HG03521 (cell line): ENCODE data around the gene NSG1.

Experiments used
- ATAC-seq: cut with Tn5 transposase; IDR thresholded peaks from one replicate; pipeline ENCODE4 v1.9.1; 2021; ENCODE audit warnings: mild to moderate bottlenecking, moderate library complexity; ENCODE audit not compliant: unreplicated experiment

NSG1 gene

DNA sequence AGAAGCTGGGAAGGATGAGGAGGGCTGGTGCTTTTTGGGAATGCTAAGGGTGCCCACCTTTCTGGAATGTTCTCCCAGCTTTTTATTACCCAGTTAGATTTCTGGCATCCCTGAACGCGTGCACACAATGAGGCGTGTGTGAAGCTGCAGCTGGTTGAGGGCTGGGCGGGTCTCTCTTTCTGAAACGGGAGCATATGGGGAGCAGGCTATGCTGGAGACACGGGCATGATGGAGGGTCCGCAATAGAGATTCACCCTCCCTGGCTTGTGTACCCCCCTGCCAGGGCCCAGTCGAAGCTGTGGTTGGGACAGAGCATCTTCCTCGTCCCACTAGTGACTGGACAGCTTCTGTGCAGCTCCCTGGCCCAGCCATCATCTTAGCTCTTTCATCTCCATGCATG, 8.5 kb downstream of the NSG1 start:
- ATAC-seq: no peak

DNA sequence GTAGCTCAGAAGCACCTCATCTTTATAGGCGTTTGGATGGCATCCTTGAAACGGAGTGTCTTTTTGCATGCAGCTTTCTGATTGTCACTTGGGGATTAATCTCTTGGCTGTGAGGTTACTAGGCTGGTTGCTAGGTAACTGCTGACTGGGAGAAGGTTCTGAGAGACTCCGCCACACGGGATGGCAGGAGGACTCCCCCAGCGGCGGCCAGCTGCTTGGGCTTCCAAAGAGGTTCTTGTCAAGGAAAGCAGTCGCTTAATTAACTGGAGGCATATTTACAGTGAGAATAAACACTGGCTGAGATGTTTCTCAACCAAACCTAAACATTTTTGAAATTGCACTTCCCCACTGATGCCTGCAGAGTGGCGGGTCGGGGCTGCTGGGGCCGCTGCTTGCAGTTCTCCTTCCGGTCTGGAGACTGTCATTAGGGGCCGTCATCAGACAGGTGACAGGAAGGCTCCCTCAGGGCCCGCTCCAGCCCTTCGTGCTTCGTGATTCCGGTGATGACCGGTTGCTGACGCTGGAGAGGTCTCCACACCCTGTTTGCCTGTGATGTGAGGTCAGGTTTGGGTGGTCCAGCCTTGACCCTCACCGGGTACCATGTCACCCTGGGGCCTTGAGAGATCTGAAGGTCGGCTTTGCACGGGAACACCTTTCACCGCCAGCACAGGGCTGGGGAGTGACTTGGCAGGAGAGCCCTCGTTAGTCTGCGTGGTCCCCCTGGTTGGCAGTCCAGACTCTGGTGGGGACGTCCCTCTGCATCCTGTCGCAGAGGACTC, 9.1 kb downstream of the NSG1 start:
- peak; percentile 82 for ATAC-seq

DNA sequence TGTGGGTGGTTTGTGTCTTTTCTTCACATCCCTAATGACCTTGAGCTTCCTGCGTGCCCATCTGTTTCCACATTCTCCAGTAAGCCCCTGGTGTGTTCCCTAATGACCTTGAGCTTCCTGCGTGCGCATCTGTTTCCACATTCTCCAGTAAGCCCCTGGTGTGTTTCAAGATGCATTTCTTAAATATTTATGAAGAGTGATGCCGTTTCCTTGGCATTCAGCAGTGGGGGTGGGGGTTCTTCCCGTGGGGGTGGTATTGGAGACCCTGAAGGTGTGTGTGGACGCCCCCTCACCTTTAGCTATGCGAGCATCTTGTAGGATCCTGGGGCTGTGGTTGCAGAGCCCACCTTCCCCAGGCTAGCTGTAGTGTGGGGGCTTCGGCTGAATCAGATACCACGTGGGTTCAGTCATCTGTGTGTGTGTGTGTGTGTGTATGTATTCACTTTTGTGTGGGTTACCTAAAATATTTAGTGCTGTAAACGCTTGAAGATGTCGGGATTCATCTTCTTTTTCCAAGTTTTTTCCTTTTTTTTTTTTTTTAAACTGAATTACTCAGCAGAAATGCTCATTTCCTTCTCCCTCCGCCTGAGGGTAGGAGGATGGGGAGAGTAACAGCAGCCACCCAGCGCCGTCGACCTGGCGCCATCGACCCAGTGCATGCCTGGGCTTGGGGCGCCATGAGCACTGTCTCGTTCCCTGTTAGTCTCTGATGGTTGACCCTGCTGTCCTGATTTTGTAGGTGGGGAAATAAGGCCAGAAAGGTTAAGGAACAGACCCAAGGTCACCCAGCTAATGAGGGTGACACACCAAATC, 9.9 kb downstream of the NSG1 start:
- ATAC-seq: no peak

DNA sequence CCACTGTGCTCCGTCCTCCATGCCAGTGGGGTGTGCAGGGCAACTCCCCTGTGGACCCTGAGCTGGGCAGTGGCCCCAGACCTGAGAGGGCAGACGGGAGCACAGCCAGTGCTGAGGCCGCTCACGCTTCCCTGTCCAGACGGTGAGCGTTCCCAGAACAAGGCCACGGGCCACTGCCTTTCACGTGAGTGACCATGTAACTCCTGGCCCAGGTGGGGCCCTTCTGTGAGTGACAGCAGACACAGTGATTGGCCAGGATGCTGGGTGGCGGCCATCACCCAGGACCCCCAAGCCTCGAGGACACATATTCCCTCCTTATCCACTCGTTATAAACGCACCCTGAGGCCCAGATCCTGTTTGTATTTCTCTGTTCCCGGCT, 10.5 kb downstream of the NSG1 start:
- ATAC-seq: no peak

DNA sequence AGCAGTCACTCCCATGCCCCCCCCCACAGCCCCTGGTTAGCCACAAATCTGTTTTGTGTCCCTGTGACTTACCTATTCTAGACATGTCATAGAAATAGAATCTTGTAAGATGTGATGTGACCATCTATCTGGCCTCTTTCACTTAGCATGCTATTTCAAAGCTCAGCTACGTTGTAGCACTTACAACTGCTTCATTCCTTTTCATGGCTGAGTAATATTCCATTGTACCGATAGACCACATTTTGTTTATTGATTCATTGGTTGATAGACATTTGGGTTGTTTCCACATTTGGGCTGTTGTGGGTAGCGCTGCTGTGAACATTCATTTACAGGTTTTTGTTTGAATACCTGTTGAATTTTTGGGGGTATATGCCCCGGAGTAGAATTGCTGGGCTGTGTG, 11.5 kb downstream of the NSG1 start:
- ATAC-seq: no peak

DNA sequence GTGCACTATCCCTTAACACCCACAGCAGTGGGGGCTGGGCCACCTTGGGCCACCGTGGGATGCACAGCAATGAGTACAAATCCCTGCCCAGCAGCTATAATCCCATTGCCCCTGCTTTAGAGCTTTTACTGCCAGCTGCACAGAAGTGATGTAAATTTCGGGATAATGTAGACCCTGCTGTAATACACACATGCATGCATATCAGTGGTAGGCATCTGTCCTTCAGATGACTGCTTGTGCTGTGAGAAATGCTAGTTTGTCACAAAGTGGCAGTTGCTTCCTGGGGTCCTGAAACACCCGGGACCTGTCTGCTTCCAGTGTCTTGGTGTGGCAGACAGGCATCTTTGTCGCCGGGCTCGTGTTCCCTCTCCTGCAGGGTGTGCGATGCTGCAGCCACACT, 14.1 kb downstream of the NSG1 start:
- no peak for ATAC-seq

DNA sequence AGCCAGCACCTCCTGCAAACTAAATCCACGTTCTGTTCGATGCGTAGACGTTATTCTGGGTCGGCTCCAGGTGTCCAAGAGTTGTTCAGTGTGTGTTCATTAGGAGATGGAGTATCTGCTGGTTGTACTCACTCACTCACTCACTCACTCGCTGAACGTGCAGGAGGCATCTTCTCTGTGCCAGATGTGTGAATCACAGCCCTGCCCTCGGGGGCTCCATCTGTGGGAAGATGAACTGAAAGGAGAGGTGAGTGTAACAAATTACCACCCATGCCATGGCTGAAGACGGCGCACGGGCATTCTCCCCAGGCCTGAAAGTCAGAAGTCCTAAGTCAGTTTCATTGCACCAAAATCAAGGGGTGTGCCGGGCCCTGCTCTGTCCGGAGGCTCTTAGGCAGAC, 16.1 kb downstream of the NSG1 start:
- no peak for ATAC-seq

DNA sequence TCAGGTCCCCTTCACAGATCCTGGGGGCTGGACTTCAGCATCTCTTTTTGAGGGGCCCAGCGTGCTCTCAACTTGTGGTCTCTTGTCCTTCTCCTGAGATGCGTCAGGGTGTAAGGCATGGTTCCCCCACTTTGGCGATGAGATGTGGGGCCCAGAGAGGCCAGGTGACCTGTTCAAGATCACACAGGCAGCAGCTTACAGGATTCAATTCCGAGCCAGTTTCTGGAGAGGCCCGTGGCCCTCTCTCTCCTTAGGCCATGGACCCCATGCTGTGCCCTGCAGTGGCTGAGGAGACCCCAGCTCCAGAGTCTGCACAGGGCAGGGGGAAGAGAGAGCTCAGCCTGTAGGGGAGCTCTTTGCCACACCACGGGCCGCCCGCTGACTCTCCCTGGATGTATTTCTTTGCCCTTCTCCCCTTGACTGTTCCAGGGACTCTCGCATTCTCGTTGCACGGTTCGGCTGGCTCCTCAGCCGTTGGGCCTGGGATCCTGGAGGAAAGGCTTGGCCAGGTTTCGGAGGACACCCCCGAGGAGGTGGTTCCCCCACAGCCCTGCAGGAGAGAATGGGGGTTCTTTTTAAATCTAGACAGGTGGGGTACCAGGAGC, 18.6 kb downstream of the NSG1 start:
- no peak for ATAC-seq

DNA sequence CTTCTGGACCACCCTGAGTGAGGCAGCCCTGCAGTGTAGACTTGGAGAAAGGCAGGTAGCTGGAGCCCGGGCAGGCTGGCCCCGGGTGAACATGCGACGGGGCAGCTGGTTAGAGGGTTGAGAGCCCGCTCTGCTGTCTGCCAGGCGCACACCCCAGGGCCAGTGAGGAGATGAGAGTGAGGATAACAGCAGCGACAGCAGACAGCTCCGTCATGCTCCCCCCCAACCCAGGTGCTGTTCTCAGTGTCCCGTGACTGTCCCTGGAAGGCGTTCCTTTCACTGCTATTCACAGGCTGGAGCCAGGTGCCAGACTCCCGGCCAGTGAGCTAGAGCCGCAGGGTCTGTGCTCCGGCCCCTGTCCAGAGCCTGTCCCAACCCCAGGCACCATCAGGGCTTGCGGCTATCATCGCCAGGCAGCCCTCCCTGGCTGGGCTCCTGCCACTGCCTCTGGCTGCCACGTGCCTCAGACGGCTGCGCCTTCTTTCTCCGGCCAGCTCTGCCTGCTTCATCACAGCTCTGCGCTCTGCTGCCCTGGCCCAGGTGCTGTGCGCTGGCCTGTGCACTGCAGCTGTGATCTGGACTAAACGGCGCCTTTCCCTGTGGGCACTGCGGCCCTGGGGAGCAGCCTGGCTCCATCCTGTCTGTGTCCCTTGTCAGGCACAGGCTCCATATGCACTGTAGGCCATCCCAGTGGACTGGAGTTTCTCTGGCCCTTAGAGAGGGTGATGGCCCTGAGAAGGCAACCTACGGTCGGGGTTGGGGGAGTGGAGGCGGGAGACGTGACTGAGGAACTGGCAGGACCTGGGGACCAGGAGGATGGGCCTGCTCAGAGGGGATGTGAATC, 19.8 kb downstream of the NSG1 start:
- ATAC-seq: no peak

DNA sequence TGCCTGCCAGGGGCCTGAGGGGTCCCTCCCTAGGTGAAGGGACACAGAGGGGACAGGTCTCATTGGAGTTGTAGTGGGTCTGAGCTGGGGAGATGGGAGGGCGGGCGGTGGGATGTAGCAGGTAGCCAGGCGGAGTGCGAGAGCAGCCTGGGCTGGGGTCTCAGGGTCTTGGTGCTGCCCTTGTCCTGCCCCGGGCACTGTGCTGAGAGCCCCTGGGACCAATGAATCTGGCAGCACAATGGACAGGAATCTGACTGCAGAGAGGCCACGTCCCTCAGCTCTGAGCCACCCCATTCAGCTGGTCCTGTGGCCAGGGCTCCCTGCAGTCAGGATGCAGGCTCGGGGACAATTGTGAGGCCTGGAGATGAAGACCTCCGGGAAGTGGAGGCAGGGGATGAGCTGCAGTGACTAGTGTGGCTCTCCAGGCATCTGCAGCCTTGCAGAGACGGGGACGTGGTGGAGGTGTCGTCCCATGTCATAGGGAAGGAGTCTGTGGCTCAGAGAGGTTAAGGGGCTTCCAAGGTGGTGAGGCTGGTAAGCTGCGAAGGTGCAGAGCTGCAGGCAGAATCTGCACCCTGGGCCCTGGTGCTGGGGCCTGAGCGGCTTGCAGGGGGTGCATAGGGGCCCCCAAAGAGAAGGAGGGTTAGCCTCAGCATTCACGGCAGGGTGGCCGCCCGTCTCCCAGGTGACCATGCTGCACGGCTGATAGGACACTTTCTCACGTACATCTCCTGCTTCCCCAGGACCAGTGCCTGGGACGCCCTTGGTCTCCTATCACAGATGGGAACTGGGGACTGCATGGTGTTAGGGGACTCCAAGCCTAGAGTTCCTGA, 20.6 kb downstream of the NSG1 start:
- ATAC-seq: no peak

DNA sequence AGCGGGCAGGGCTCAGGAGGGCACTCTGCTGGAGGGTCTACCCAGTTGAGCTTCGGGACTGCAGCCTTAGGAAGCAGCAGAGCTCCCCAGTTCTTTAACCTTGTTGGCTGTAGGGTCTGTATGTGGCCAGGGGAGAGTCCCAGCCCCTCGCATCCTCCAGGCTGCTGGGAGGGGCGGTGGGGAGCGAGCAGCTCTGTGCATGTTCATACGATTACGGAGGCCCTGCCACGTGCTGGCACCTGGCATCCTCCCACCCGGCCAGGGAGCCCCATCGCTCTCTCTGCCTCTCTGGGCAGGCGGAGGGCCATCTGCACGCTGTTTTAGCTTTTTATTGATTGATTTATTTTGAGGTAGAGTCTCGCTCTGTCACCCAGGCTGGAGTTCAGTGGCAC, 21.2 kb downstream of the NSG1 start:
- ATAC-seq: no peak

DNA sequence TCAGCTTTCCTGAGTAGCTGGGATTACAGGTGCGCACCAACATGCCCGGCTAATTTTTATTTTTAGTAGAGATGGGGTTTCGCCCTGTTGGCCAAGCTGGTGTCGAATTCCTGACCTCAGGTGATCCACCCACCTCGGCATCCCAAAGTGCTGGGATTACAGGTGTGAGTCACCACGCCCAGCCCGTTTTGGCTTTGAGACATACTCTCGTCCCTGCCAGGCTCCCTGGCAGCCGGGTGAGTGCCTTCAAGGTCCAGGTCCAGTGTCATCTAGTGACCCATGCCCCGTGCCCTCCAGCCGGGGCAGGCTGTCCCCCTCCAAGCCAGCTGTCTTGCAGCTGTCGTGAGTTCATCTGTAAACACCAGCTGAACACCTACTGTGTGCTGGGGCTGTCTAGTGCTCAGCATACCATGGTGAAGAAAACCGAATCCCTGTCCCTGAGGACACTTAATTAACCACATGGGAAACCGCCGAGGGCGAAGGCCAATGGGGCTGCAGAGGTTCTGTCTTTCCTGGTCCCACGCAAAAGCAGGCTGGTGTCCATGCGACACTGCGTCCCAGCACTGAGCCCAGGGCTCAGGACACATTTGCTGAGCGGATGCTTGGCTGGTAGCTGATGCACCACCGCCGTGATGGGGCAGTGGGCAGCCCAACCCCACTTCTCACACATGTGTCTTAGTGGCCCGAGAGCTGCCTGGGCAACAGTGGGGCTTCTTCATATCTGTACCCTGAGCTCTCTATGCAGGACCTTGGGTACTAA, 21.9 kb downstream of the NSG1 start:
- ATAC-seq: no peak

DNA sequence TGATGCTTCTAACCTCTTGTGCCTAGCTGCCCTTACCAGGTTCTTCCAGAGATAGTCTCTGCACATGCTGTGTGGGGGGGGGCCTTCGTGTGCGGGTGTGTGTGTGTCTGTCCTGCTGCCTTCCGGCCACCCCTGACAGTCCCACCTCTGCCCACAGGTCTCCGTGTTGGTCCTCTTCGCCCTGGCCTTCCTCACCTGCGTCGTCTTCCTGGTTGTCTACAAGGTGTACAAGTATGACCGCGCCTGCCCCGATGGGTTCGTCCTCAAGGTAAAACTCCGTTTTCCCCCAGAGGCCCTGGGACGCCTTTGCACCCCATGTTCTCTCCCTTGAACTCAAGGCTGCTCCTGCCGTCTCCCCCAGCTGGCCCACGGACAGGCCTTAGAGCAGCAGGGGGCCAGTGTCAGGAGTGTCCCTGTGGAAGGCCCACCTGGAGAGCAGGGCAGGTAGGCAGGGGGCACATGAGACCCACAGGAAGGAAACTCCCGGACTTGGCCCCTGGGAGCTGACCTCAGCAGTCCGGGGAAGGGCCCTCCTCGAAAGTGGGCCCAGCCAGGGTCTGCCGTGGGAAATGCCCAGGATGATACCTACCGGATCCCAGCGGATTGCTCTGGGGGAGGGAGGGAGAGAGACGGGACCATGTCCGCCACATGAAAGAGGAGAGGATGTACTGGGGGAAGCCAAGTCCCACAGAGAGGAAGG, 22.7 kb downstream of the NSG1 start:
- no peak for ATAC-seq

DNA sequence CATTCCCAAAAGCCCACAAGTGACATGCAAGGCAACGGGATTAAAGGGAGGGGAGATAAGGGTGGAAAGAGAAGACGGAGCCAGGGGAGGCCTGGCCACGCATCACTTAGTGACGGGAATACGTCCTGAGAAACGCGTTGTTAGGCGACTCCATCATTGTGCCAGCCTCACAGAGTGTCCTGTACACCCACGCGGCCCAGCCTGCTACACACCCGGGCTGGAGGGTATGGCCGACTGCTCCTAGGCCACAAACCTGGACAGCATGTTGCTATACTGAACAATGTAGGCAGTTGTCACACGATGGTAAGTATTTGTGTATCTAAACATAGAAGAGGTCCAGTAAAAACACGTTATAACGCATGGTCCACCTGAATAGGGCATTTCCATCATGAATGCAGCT, 23.4 kb downstream of the NSG1 start:
- no peak for ATAC-seq

DNA sequence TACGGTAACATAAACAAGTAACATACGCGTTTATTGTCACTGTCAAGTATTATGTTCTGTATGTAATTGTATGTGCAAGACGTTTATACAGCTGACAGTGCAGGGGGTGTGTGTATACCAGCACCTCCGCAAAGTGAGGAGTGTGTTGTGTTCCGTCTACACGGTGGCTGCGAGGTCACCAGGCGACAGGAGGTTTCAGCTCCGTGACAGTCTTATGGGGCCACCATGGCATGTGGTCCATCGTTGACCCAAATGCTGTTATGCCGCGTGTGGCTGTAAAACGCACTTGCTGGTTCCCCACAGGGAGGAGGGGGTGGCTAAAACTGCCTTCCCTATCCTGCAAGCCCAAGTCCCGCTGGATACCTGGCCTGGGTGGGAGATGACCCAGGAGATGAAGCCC, 25.0 kb downstream of the NSG1 start:
- no peak for ATAC-seq

DNA sequence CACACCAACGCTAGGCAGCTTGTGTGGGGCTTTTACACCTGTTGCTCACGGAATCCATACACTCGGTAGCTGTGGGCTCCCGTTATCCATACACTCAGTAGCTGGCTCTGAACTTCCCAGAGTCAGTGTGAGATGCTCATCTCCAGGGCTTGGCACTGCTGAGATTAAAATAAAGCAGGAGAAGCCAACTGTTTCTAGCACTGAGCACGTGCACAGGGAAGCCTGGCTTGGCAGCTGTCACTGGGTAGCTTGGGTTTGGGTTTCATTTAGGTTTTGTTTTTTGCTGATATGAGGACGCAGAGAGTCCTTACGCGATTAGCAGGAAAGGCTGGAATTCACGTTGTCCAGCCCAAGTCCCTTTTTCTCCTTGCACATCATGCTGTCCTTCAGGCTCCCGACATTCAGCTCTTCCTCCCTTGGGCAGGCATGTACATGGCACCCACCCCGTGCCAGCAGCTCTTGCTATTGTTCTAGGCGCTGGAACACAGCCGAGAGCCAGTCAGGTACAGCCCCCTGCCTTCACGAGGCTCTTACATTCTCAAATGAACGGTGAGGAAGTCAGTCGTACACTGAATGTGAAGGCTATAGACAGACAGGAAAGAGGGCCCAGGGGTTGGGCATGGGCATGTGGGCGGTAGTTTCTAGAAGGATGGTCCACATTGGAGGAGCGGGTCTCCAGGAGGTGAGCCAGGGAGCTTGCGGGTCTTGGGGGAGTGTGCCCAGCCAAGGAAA, 25.9 kb downstream of the NSG1 start:
- no peak for ATAC-seq

DNA sequence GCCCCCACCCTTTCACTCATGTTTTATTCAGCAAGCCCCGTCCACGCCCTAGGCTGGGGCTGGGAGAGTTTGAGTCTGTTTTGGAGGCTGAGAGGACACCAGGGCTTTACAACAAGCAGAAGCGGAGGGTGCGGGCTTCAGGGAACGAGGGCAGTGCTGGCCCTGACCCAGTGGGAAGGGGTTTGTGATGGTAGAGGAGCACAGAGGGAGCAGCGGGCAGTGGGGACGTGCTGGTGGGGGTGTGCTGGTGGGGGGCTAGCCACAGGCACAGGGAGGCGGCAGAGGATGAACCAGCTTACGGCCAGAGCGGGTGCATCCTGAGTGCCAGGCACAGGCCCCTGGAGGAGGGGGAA, 26.4 kb downstream of the NSG1 start:
- no peak for ATAC-seq

DNA sequence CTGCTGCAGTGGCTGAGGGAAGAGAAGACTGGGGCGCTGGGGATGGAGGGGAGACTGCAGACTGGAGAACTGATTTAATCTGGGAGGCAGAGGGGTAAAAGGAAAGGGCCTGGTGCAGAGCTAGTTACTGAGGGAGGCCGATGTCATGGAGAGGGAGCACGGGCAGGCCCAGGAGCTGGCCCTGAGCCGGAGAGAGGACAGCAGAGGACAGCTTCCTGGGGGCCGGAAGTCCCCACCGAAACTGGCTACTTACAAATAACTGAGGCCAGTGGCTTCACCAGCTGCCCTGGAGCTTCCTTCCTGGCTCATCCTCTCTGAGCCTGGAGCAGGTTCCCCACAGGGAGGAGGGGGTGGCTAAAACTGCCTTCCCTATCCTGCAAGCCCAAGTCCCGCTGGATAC, 26.9 kb downstream of the NSG1 start:
- ATAC-seq: no peak
